HG03039 (cell line): Measurements from ENCODE around the gene CHDH.

Experiments used
- ATAC-seq: cut with Tn5 transposase; IDR thresholded peaks from one replicate; pipeline ENCODE4 v1.9.1; 2021; ENCODE audit warnings: mild to moderate bottlenecking, moderate library complexity; ENCODE audit not compliant: unreplicated experiment

CHDH gene

GRCh38 chr3:53809764-53810400, 36.3 kb downstream of the CHDH start:
- no peak for ATAC-seq

- no peak for ATAC-seq
These were observed 37.0 kb downstream of the CHDH start for GRCh38 chr3:53809267-53809666.

DNA sequence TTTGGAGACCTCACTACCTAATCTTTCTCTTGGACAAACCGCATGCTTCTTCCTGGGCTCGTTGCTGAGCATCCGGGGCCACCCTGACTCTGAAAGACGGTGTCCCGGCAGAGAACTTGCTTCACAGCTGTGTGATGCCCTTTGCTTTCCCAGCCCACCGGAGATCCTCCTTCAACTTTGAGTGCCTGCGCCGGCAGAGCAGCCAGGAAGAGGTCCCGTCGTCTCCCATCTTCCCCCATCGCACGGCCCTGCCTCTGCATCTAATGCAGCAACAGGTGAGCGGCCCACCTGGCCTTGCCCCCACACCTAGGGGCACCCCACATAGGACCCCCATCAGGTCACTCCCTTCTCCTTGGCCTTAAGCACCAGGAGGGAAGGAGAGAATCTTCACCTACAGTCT, 37.7 kb downstream of the CHDH start:
- ATAC-seq, result no peak

GRCh38 chr3:53807117-53807810, 39.0 kb downstream of the CHDH start:
- no peak for ATAC-seq

- no peak for ATAC-seq
These were observed 39.8 kb downstream of the CHDH start for GRCh38 chr3:53806182-53807116.

DNA sequence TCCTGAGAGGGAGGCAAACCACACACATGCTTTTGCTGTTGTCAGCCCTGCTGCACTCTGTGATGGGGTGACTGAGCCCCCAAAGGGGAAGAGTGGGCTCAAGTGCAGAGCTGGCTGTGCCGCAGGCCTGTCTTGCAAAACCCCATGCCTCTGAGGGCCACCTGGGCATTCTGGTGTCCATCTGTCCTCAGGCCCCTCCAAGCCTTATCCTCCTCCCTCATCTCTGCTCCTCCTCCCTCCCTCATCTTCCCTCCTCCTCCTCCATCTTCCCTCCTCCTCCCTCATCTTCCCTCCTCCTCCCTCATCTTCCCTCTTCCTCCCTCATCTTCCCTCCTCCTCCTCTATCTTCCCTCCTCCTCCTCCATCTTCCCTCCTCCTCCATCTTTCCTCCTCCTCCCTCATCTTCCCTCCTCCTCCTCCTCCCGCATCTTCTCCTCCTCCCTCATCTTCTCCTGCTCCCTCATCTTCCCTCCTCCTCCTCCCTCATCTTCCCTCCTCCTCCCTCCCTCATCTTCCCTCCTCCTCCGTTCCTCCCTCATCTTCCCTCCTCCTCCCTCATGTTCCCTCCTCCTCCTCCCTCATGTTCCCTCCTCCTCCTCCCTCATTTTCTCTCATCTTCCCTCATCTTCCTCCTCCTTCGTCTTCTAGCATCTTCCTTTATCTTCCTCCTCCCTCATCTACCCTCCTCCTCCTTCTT, 40.6 kb downstream of the CHDH start:
- no peak for ATAC-seq

- peak; percentile 65 for ATAC-seq
These were observed 41.3 kb downstream of the CHDH start for GRCh38 chr3:53804697-53805462.

DNA sequence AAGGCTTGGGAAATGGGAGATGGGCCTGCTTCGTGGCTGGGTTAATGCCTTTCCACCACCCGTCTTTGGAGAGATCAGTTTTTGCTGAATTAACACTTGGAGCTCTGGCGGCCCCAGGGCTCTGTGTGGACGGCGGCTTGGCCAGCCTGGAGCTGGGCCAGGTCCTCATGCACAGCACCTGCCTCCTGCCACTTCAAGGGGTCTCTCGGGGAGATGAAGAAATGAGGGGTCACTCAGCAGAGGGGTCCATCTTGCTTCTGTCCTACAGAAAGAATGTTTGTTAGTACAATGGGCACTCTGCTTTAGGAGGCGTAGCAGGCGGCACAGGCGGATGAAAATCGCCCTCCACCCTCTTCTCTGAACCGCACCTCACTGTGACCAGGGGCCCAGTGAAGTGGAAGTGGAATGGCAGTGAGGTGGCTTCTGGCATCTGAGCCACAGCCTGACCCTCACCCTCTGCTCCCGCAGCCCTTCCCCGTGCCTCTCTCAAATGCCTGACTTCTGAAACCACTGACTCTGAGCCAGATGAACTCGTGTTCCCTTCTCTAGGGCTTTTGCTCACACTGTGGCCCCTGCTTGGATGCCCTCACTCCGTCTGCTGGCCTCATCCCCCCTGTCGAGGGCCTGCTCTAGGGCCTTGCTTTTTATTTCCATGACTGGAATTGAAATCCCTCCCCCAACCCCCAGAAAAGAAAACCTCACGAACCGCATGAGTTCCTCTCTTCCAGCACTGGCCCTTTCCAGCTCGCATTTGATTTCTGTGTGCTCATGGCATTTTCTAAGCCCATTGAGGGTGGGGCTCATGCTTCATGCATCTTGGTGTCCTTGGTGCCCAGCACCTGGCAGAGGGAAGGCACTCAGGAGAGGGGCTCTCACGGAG, 42.2 kb downstream of the CHDH start:
- ATAC-seq, result no peak

GRCh38 chr3:53803124-53803815, 42.9 kb downstream of the CHDH start:
- no peak for ATAC-seq

DNA sequence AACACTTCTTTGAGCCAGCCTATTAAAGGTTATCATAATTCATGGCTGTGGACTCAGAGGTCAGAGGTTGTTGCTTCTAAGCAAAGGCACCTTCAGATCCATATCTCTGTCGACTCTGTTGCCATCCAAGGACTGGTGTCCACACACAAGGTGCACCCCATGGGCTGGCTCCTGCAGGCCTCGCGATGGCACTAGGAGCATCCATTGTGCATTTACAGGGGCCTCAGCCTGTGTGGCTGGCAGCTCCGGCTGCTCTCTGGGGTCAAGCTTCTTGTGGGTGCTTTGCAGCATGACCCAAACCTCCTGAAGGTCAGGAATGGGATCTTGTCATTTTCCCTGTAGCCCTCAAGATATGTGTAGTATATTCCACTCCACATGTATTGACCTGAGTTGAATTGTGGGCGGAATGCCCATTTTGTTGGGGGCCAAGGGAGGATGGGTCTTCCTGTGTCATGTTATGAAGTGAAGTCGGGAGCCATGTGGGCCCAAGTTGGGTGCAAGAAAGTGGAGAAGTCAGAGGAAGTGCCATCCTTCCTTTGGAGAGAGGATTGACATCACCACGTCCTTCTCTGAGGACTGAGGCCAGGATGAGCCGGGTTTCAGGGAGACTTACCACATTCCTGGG, 43.9 kb downstream of the CHDH start:
- ATAC-seq, result no peak

DNA sequence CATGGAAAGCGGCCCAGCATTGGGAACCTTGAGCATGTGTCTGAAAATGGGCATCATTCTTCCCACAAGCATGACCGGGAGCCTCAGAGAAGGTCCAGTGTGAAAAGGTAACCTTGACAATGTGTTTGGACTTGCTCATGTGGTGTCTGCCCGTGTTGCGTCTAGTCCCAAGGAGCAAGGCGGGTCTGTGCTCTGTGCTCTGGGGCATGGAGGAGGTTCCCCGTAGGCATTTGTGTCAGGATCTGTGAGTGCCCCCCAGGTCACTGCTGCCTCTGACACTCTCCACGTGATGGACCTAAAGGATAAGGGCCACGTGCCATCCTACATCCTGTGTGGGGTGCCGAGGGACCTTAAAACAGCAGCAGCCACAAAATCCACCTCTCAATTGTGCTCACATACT, 44.9 kb downstream of the CHDH start:
- ATAC-seq, result no peak

DNA sequence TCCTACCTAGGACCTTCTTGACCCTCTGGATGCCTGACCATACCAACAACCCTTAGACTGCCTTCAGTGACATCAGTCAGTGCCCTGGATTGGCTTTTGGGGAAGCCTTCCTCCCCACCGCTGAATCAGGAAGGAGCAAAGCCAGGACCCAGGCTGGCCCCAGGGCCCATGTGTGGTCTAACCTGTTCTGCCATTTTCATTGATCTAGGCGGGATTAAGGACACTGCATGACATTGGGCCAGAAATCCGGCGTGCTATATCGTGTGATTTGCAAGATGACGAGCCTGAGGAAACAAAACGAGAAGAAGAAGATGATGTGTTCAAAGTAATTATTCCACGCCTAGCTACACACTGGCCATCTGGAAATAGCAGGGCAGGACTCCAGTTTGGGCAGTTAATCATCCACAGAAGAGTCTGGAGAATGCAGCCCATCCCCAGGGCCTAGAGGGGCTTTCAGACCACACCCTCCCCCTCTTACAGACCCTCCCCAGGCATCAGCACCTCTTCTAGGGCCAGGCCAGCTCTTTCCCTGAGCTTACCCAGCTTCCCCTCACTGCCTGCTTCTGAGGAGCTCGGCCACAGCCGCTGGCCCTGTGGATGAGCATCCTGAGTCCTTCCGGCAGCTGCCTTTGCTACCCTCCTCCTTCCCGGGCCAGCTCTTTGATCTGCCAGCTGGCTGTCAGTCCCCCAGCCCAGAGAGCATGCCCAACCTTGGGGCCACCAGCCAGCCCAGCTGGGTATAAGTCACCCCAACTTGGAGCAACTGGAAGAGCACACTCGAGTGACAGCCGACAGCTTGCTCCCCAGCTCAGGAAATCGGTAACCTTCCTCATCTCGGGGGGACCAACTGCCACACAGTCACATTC, 45.9 kb downstream of the CHDH start:
- ATAC-seq, result no peak

GRCh38 chr3:53799338-53799865, 46.8 kb downstream of the CHDH start:
- ATAC-seq, result no peak

GRCh38 chr3:53798144-53798543, 48.1 kb downstream of the CHDH start:
- no peak for ATAC-seq

GRCh38 chr3:53795789-53796560, 50.2 kb downstream of the CHDH start:
- no peak for ATAC-seq

DNA sequence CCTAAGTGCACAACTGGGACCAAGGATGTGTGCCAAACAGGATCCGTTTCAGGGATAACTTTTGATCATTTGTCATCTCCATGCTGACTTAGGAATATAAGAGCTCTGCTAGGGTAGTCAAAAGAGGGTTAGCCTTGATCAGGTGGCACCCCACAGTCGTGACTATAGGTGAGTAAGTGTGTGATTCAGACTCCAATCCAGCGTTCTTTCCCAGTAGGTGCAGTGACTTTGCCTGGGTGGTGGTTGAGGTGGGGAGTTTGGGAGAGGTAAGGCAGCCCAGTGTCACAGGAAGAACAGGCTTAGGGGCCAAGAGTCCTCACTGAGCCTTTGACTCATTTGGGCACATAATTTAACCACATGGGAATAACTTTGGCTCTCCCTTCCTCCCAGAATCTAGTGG, 51.0 kb downstream of the CHDH start:
- ATAC-seq, result no peak
